IPS DF 19.7 (cell line): Measurements from ENCODE around the gene ADNP2.

Experiments used
- DNase-seq: peaks from one replicate; pipeline ENCODE4 v3.0.0-alpha.2; 2013; ENCODE audit warnings: low read depth, low spot score

Gene ADNP2

GRCh38 chr18:80170395-80171053, 61.5 kb downstream of the ADNP2 start:
- DNase-seq, result no peak

DNA sequence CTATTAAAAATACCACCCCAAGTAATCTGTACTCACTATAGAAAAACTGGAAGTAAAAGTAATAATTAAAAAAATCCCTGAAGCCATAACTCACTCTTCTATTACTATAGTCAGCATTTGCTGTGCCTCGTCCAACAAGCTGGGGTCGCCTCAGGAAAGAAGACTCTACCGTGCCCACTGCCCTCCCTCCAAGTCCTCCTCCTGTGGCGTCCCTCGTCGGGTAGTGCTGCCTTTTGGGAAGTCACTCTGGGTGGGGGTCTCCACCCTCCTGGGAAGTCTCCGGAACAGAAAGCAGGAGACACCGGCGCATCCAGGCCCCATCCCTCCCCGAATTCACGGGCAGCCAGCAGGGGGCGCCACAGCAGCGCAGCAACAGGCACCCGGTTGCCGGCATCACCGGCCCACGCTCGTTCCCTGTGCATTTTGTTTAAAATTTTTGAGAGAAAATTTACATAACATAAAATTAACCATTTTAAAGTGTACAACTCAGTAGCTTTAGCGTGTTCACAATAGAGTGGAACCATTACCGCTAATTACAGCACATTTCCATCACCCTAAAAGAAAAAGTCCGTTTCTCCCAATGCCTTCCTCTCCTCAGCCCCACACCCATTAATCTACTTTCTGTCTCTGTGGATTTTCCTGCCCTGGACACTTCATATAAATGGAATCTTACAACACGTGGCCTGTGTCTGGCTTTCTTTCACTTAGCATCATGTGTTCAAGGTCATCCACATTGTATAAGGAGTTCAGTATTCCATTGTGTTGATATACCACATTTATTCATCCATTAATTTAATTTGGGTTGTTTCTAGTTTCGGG, 62.2 kb downstream of the ADNP2 start:
- DNase-seq, result no peak

GRCh38 chr18:80172056-80172455, 63.0 kb downstream of the ADNP2 start:
- DNase-seq, result no peak

GRCh38 chr18:80173060-80173459, 64.0 kb downstream of the ADNP2 start:
- DNase-seq, result no peak

DNA sequence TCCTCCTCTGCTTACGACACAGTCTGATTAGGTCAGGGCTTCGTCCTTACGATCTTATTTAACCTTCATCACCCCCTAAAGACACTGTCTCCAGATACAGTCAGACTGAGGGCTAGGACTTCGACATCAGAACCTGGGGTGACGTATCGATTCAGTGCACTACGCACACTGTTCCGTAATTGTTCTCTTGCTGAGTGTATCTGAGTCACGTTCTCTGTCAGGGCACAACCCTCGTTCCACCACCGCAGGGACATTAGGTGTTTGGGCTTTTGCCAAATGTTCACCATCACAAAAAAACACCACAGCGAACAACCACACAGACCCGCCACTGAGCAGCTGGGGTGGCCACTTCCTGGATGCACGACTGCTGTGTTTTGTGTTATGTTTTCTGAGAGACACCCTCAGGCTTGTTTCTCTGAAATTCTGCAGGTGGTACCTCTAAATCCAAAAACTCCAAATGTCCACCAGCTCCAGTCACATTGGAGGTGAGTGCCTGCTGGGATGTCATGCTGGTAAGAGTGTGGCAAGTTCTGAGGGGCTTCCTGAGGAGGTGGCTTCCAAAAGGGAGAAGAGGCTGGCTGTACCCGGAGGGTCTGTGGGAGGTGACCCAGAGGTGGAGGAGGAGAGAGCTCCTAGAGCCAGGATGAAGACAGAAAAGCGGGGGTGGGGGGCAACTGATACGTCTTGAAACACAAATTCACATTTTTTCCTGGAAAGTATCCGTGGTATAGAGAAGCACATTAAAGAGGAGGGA, 66.6 kb downstream of the ADNP2 start:
- no peak for DNase-seq

DNA sequence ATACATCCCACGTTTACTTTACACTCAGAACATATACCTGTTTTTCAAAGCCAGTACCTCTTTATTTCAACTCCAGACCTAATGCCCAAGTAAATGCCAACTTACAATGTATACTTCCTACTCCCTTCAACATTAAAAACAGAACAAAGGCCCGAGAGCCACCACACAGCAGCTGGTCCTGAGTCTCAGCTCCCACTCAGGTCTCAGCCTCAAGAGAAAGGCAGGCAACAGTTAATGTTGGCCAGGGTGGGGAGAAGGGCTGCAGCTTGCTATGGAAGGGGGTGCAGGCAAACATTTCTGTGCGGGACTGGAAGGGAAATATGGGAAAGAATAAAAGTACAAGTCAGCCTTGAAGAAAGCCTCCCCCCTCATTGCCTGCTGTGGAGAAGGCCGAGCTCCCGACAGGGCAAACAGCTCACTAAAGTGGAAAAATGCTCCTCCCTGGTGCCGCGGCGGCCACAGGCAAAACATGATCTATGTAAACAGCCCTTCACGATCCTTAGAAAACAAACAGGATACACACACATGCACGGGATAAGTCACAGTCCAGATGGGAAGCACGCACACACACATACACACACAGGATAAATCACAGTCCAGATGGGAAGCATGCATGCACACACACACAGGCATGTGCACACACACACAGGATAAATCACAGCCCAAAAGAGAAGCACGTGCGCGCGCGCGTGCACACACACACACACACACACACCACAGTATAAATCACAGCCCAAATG, 67.4 kb downstream of the ADNP2 start:
- DNase-seq, result no peak

GRCh38 chr18:80177128-80177527, 68.1 kb downstream of the ADNP2 start:
- DNase-seq, result no peak

- no peak for DNase-seq
These were observed 70.1 kb downstream of the ADNP2 start for GRCh38 chr18:80178935-80179818.

DNA sequence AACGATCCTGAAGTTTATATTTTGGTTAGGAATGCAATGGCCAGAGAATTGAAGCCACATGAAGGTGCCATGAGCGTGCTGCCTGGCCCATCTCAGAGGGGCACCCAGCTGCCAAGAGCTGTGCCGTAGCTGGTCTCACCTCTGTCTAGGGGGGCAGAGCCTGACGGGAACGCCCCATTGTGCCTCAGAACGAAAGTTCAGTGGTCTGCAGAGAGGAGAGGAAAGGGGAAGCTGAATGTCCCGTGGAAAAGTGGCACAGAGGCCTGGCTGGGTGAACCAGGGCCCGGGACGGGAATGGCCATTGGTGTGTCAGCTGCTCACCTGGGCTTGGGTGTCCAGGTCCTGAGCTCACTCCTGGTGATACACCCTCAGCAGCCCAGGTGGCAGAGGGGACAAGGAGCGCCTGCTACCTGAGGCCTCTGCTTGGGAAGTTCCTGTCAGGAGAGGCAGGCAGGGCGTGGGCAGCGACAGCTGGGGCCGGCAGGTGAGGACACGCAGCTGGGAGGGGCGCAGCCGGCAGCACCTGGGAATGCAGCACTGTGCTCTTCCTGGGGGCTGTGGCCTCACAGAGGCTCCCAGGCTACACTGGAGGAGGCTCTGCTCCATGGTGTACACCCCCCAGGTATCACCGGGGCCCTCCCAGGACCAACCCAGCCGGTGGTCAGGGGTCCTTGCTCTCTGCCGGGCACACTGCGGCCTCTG, 70.9 kb downstream of the ADNP2 start:
- no peak for DNase-seq

- DNase-seq, result no peak
These were observed 71.9 kb downstream of the ADNP2 start for GRCh38 chr18:80180778-80181564.

- DNase-seq, result no peak
These were observed 72.8 kb downstream of the ADNP2 start for GRCh38 chr18:80181642-80182461.

- DNase-seq, result no peak
These were observed 73.8 kb downstream of the ADNP2 start for GRCh38 chr18:80182855-80183254.

DNA sequence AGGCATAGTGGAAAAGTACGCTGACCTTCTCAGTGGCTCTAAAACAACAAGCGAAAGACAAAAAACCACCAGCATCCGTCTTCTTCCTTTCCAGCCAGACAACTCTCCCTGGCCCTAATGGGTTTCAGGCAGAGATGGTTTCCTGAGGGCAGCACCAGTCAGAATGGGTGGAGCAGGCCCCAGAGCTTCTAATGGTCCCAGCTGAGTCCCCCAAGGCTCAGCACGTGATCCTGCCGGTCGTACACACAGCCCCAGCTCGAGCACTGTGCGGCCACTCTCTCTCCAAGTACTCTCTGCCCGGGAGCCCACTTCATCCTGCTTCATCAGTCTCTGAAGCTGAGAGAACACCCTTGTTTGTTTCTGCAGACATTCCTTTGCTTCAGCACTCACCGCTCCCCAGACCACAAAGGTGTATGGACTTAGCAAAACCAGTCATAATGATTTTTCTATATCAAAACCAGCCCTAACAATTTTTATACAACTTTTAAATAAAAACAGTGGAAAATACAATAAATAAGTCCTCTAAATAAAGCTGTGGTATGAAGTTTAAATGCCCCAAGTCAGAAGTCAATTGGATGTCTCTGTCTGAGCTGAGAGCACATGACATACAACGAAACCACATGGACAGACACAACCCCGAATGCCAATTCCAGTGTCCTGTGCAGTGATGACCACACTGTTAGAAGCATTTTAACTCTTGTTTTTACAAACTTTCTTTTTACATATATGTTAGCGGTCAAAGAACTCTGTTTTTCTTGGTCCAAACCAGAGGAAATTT, 74.4 kb downstream of the ADNP2 start:
- DNase-seq, result no peak

GRCh38 chr18:80184243-80184772, 75.2 kb downstream of the ADNP2 start:
- no peak for DNase-seq

GRCh38 chr18:80185545-80185944, 76.5 kb downstream of the ADNP2 start:
- DNase-seq, result no peak

- no peak for DNase-seq
These were observed 79.0 kb downstream of the ADNP2 start for GRCh38 chr18:80187956-80188642.
